K562 (cell line): Measurements from ENCODE around the gene ZFYVE16. TPM values are rescaled to one million over a fixed set of nuclear protein-coding genes. Genes with fewer than 3 reads are reported as not detected.
"Not testable (repeated sequence)": the region's sequence is repeated elsewhere in the genome, so short reads cannot be mapped to it uniquely, and the experiment has no call there.

Experiments
- ATAC-seq: fragments of 200-7000 bp; cut with Tn5 transposase; 3 replicates; pipeline ENCODE4 v1.9.1; 2020; ENCODE audit warnings: moderate library complexity
- BruUV-seq: library from RNA; stranded (reverse); fragments of 400-500 nt; replicated peaks from 2 replicates; lab custom pipeline; 2021; lab: Mats Ljungman, UMichigan
- CTCF ChIA-PET: fragments of 300-600 bp; formaldehyde crosslinking; extraction: SDS; loops from one replicate; lab custom pipeline; 2021; ENCODE audit warnings: low intra/inter-chr PET ratio; lab: Yijun Ruan, JAX
- POLR2A ChIA-PET: fragments of 300-600, 350-650 bp; sonication (Branson Sonifier 250); formaldehyde crosslinking; extraction: SDS; loops from one replicate; lab custom pipeline; 2021; ENCODE audit warnings: antibody characterized with exemption, inconsistent platforms; lab: Yijun Ruan, JAX
- DNase-seq, 4 experiments: peaks; one replicate each; pipeline versions ENCODE4 v3.0.0 to v3.0.0-alpha.2; 2011 to 2018; ENCODE audit warnings: low spot score in 3 of 4, mixed read lengths in 3 of 4; ENCODE audit errors: extremely low read depth in 1 of 4
- FAIRE-seq: peaks from 2 replicates; lab custom pipeline; 2011; peaks lifted over from hg19 to GRCh38; lab: Jason Lieb, UNC
- H2AFZ ChIP-seq: 2 replicates; pipeline ENCODE4 v1.6.0; 2011; ENCODE audit warnings: low read depth, low read length, control low read depth, inconsistent platforms
- H3K27ac ChIP-seq: fragments of 200-600 bp; 3 replicates; pipeline ENCODE4 v1.8.0; 2011; ENCODE audit warnings: low read depth, mild to moderate bottlenecking, control low read depth, inconsistent platforms, low read length, moderate library complexity, mixed read lengths; ENCODE audit errors: extremely low read depth
- H3K27me3 ChIP-seq, 2 experiments: fragments of 300-600 bp in 1 of 2; 2 replicates in 1 of 2; 3 replicates in 1 of 2; pipeline versions ENCODE4 v1.6.0 to v1.8.0; 2011; ENCODE audit warnings: inconsistent platforms in 2 of 2, low read length in 2 of 2, mild to moderate bottlenecking in 1 of 2, mixed read lengths in 1 of 2, moderate library complexity in 1 of 2; ENCODE audit not compliant: control insufficient read depth in 2 of 2, insufficient read depth in 2 of 2
- H3K36me3 ChIP-seq: fragments of 300-600 bp; 3 replicates; pipeline ENCODE4 v1.8.0; 2011; ENCODE audit warnings: mild to moderate bottlenecking, low read length, inconsistent platforms; ENCODE audit not compliant: control insufficient read depth, insufficient read depth
- H3K4me1 ChIP-seq, 2 experiments: fragments of 200-600 bp in 1 of 2; replicated peaks in 1 of 2; 2 replicates in 1 of 2; 3 replicates in 1 of 2; pipeline versions ENCODE4 v1.5.1 to v1.8.0; 2011; ENCODE audit warnings: inconsistent platforms in 2 of 2, low read length in 2 of 2, mild to moderate bottlenecking in 1 of 2, mixed read lengths in 1 of 2, moderate library complexity in 1 of 2; ENCODE audit not compliant: control insufficient read depth in 2 of 2, insufficient read depth in 2 of 2
- H3K4me2 ChIP-seq: 2 replicates; pipeline ENCODE4 v1.6.1; 2011; ENCODE audit warnings: low read length, control low read depth, inconsistent platforms, mixed read lengths; ENCODE audit not compliant: insufficient read depth
- H3K4me3 ChIP-seq: fragments of 200-600 bp; sonication (generic), shearing (Covaris generic); 2 replicates; pipeline ENCODE4 v1.5.1; 2016; ENCODE audit warnings: control low read depth, inconsistent platforms
- H3K79me2 ChIP-seq: fragments of 200-600 bp; 3 replicates; pipeline ENCODE4 v1.8.0; 2011; ENCODE audit warnings: low read length, inconsistent platforms; ENCODE audit not compliant: control insufficient read depth, insufficient read depth
- H3K9ac ChIP-seq, 2 experiments: 2 replicates each; pipeline versions ENCODE4 v1.6.0 to v1.6.1; 2011; ENCODE audit warnings: low read depth in 2 of 2, low read length in 2 of 2, control low read depth in 1 of 2, inconsistent platforms in 1 of 2, mild to moderate bottlenecking in 1 of 2, mixed read lengths in 1 of 2; ENCODE audit not compliant: insufficient read depth in 1 of 2
- H3K9me1 ChIP-seq: one replicate; pipeline ENCODE4 v1.6.0; 2011; ENCODE audit warnings: inconsistent platforms, mild to moderate bottlenecking, low read length, moderate library complexity; ENCODE audit not compliant: control insufficient read depth, insufficient read depth
- H3K9me3 ChIP-seq: replicated peaks from 2 replicates; pipeline ENCODE4 v1.5.1; 2011; ENCODE audit warnings: low read depth, low read length, inconsistent platforms; ENCODE audit not compliant: control insufficient read depth, insufficient read depth
- H4K20me1 ChIP-seq: replicated peaks from 2 replicates; pipeline ENCODE4 v1.6.1; 2011; ENCODE audit warnings: low read length, inconsistent platforms, mixed read lengths; ENCODE audit not compliant: control insufficient read depth, insufficient read depth
- CAMTA2 ChIP-seq: fragments of 250-450 bp; sonication (Bioruptor Pico); conservative IDR thresholded peaks from 2 replicates; pipeline ENCODE4 v1.5.1; 2022
- CBX5 ChIP-seq: IDR thresholded peaks from 2 replicates; pipeline ENCODE4 v1.6.1; 2014; ENCODE audit warnings: low read depth, borderline replicate concordance
- DEAF1 ChIP-seq: fragments of 450-650 bp; formaldehyde crosslinking; IDR thresholded peaks from 2 replicates; pipeline ENCODE4 v1.4.0; 2020; ENCODE audit warnings: mild to moderate bottlenecking, moderate library complexity
- HDAC2 ChIP-seq: fragments of 450-650 bp; IDR thresholded peaks from 2 replicates; pipeline ENCODE4 v1.6.1; 2016; ENCODE audit warnings: mild to moderate bottlenecking
- ZNF766 ChIP-seq: fragments of 200-800 bp; sonication (Bioruptor generic); conservative IDR thresholded peaks from 2 replicates; pipeline ENCODE4 v1.6.1; 2016; ENCODE audit warnings: missing genetic modification characterization, missing compliant biosample characterization
- WGBS: fragments of 100-300 bp; shearing (Covaris generic); methylation state at CpG from one replicate; pipeline ENCODE4 v1.1.6; 2016; ENCODE audit warnings: low coverage, mixed read lengths; ENCODE audit not compliant: insufficient coverage; ENCODE audit errors: missing lambda C conversion rate; 5-methylcytosine and 5-hydroxymethylcytosine counted together
- in situ Hi-C: fragments of 300-500 bp; cut with MboI; formaldehyde crosslinking; loops from 4 replicates; pipeline ENCODE4 v1.15.0; 2018; ENCODE audit warnings: inconsistent platforms, mixed read lengths
- intact Hi-C: fragments of 100-400 bp; cut with micrococcal nuclease; formaldehyde crosslinking; loops from 2 replicates; pipeline ENCODE4 v1.14.2; 2022
- polyA plus RNA-seq, 8 experiments: library from polyadenylated mRNA; depleted of rRNA in 4 of 8; stranded (reverse) in 5 of 8; unstranded in 3 of 8; fragments of >200 nt; fragmentation: Nextera tagmentation in 2 of 8; fragmentation: Illumina TruSeq in 1 of 8; extraction: Ambion mirVana in 2 of 8; extraction: Trizol in 1 of 8; gene quantifications; 2 replicates each; pipeline versions ENCODE4 v1.2.1 to v1.2.3, GENCODE V29; 2011 to 2014; ENCODE audit warnings: inconsistent platforms in 1 of 8, missing spikeins in 1 of 8
- total RNA-seq, 7 experiments: library from RNA; depleted of rRNA in 6 of 7; stranded (reverse); fragments of >200 nt in 6 of 7; fragmentation: Illumina TruSeq in 2 of 7; extraction: Trizol in 2 of 7; gene quantifications; 2 replicates each; pipeline versions ENCODE4 v1.2.1 to v1.2.3, GENCODE V29; 2011 to 2021; ENCODE audit warnings: low replicate concordance in 1 of 7
- TF ChIP-seq, protein P1 (sequence below): fragments of 450-650 bp; IDR thresholded peaks from 2 replicates; pipeline ENCODE4 v1.7.0; 2016; ENCODE audit warnings: borderline replicate concordance

ZFYVE16 gene
- total and polyA plus RNA-seq, 9 of the 15 experiments (the other 6 are each of a cell fraction or from before 2014, with no cell fraction given): 6.0 to 18.9 (median 12.5) TPM

DNA sequence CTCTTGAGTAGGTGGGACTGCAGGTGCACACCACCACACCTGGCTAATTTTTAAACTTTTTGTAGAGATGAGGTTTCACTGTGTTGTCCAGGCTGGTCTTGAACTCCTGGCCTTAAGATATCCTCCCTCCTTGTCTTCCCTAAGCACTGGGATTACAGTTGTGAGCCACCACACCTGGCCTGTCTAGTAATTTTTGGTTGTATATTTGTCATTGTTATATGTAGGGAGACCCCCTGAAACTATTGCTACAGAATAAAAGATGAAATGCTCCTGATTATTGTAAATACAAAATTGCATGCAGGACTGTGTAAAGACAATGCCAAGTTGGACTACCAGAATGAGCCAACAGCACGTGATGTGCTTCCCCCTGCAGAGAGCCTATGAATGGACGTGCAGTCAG, 62.8 kb downstream of the ZFYVE16 start:
- H3K9me3 ChIP-seq, H3K9ac ChIP-seq, intact Hi-C loops, ATAC-seq, H3K27ac ChIP-seq, CTCF ChIA-PET, BruUV-seq, H3K4me2 ChIP-seq, H2AFZ ChIP-seq, H3K4me3 ChIP-seq, H3K36me3 ChIP-seq, H4K20me1 ChIP-seq, DNase-seq, H3K79me2 ChIP-seq, H3K4me1 ChIP-seq, H3K9me1 ChIP-seq, POLR2A ChIA-PET, H3K27me3 ChIP-seq, FAIRE-seq: not testable (repeated sequence)
- no CpG with 5 or more reads among the region's 2 CpGs for WGBS
- in situ Hi-C loops: loop anchor here (5.0 kb wide), 1 partner anchor 192 kb away; no protein-coding TSS in a partner anchor

GRCh38 chr5:80474929-80475328, 67.1 kb downstream of the ZFYVE16 start:
- ATAC-seq: no peak
- Histone ChIP-seq H3K27me3 (no peaks in the 10 kb centered on the region), H3K4me3 (no peak overlapping the region), H3K9me1 (no peaks in the 10 kb centered on the region), H3K4me1 (no peaks in the 10 kb centered on the region), H3K4me2 (no peak overlapping the region), H3K9ac (no peak overlapping the region), H3K27ac (no peak overlapping the region), H2AFZ (no peak overlapping the region), H4K20me1 (no peaks in the 10 kb centered on the region), H3K36me3 (peaks cover 5% of the 10 kb centered on the region; the same call in 1 of the 3 replicates), H3K79me2 (no peaks in the 10 kb centered on the region), H3K9me3 (no peaks in the 10 kb centered on the region; the same call in 1 of the 2 replicates)
- DNase-seq: no peak
- intact Hi-C loops (no loop called here), in situ Hi-C loops (loop anchor here (5.0 kb wide), 1 partner anchor 187 kb away; no protein-coding TSS in a partner anchor)
- ChIA-PET POLR2A (no interaction called here), CTCF (no interaction called here)
- TF ChIP-seq HDAC2: no peak
- no peak for TF ChIP-seq ZNF766
- TF ChIP-seq, protein P1, sequence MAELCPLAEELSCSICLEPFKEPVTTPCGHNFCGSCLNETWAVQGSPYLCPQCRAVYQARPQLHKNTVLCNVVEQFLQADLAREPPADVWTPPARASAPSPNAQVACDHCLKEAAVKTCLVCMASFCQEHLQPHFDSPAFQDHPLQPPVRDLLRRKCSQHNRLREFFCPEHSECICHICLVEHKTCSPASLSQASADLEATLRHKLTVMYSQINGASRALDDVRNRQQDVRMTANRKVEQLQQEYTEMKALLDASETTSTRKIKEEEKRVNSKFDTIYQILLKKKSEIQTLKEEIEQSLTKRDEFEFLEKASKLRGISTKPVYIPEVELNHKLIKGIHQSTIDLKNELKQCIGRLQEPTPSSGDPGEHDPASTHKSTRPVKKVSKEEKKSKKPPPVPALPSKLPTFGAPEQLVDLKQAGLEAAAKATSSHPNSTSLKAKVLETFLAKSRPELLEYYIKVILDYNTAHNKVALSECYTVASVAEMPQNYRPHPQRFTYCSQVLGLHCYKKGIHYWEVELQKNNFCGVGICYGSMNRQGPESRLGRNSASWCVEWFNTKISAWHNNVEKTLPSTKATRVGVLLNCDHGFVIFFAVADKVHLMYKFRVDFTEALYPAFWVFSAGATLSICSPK: no peak
- no peak for TF ChIP-seq DEAF1
- no peak for TF ChIP-seq CAMTA2
- TF ChIP-seq CBX5: no peak
- no peak for FAIRE-seq
- BruUV-seq: no TSS peak
- 93% methylated on average over 2 of the region's 2 CpGs for WGBS
